ENCODE measurements around the gene TIFAB.

The TIFAB gene

DNA sequence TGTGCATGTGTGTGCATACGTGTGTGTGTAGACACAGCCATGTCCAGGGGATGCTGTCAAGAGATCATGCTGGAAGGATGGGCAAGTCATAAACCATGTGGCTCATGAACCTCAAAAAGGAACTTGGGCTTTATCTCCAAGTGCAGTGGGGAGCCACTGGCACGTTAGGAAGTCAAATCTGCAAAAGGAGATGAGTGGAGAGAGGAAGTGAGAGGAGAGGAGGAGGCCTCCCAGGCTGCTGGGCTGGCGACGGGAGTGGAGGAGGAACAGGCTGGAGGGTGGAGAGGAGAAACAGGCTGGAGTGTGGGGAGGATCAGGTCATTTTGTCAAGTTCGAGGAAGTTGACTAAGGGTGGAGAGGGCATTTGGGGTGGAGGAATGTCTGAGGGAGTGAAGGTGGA lies 29.2 kb upstream of the TIFAB start:
- Histone ChIP-seq H3K4me2 (ENCODE audit: low read length) (no peak overlapping the region), H3K4me1 (ENCODE audit: control insufficient read depth, low read length) (no peaks in the 10 kb centered on the region), H4K20me1 (ENCODE audit: control insufficient read depth, insufficient read depth, low read depth, low read length) (no peaks in the 10 kb centered on the region), H3K27me3 (ENCODE audit: control insufficient read depth, low read length) (0 out of 2 replicates have a peak, but pooled peaks cover 3% of the 10 kb centered on the region), H3F3A (ENCODE audit: control insufficient read depth, insufficient read depth) (no peaks in the 10 kb centered on the region), H3K9me2 (replicated peaks; ENCODE audit: control insufficient read depth, low read length) (no peaks in the 10 kb centered on the region), H3K36me3 (ENCODE audit: control insufficient read depth, low read length) (no peaks in the 10 kb centered on the region), H3K27ac (ENCODE audit: low read depth, low read length) (no peak overlapping the region), H3K9me3 (ENCODE audit: control insufficient read depth, insufficient read depth, low read length) (no peaks in the 10 kb centered on the region), H3K4me3 (ENCODE audit: low read length) (no peak overlapping the region), H3K79me2 (ENCODE audit: control insufficient read depth, low read length) (no peaks in the 10 kb centered on the region)
- TF ChIP-seq EZH2phosphoT487 (IDR thresholded peaks at IDR 0.05; ENCODE audit: borderline replicate concordance, low read length) (no peak), CTCF (IDR thresholded peaks at IDR 0.05; ENCODE audit: low read depth, low read length, poor library complexity, severe bottlenecking) (no peak)

DNA sequence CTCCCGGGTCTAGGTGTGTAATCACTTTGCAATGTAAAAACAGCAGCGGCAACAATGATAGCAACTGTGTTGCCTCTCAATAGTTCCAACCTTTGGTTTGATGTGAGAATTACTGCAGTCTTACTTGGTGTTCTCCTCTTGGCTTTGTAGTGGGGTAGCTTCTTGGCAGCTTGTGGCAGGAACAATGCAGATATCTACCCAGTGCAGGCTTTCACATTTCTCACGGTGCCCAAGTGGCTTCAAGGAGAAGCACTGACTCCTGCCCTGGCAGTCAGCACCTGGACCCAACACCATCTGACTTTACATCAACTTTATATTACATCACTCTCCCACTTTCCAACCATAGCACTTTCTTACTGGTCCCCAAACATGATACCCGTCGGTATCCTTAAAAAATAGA lies 28.4 kb upstream of the TIFAB start:
- Histone ChIP-seq H3K4me3 (ENCODE audit: low read length) (no peak overlapping the region), H3K9me2 (replicated peaks; ENCODE audit: control insufficient read depth, low read length) (no peaks in the 10 kb centered on the region), H3K9me3 (ENCODE audit: control insufficient read depth, insufficient read depth, low read length) (no peaks in the 10 kb centered on the region), H3K79me2 (ENCODE audit: control insufficient read depth, low read length) (no peaks in the 10 kb centered on the region), H3K27me3 (ENCODE audit: control insufficient read depth, low read length) (peaks cover 5% of the 10 kb centered on the region; the same call in 1 of the 2 replicates), H4K20me1 (ENCODE audit: control insufficient read depth, insufficient read depth, low read depth, low read length) (no peaks in the 10 kb centered on the region), H3K27ac (ENCODE audit: low read depth, low read length) (no peak overlapping the region), H3K4me1 (ENCODE audit: control insufficient read depth, low read length) (no peaks in the 10 kb centered on the region), H3K36me3 (ENCODE audit: control insufficient read depth, low read length) (no peaks in the 10 kb centered on the region), H3F3A (ENCODE audit: control insufficient read depth, insufficient read depth) (no peaks in the 10 kb centered on the region), H3K4me2 (ENCODE audit: low read length) (no peak overlapping the region)
- TF ChIP-seq CTCF (IDR thresholded peaks at IDR 0.05; ENCODE audit: low read depth, low read length, poor library complexity, severe bottlenecking) (no peak), EZH2phosphoT487 (IDR thresholded peaks at IDR 0.05; ENCODE audit: borderline replicate concordance, low read length) (no peak)

DNA sequence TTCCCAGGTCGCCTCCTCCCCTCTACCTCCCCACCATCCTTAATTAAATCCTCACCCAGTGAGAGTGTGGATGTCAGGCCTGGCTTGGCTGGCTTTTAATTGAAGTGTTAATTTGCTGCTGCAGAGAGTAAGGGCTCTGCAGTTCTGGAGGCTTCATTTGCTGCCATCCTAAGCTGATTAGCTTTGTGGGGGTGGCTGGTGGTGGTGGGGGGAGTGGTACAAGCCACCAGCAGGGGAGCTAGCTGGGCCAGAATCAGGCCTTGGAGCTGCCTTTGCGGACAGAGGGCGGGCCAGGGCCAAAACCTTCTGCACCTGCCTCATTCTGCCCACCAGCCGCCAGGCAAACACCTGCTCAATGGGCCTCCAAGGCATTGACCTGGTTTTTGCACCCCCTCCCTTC lies 26.8 kb upstream of the TIFAB start:
- no peak overlapping the region for H3K27ac ChIP-seq (ENCODE audit: low read depth, low read length)
- H3K27me3 ChIP-seq (ENCODE audit: control insufficient read depth, low read length): peaks cover 13% of the 10 kb centered on the region
- H3K4me3 ChIP-seq (ENCODE audit: low read length): no peak overlapping the region
- no peaks in the 10 kb centered on the region for H3K9me2 ChIP-seq (replicated peaks; ENCODE audit: control insufficient read depth, low read length)
- no peaks in the 10 kb centered on the region for H3K36me3 ChIP-seq (ENCODE audit: control insufficient read depth, low read length)
- no peaks in the 10 kb centered on the region for H3K79me2 ChIP-seq (ENCODE audit: control insufficient read depth, low read length)
- H3K9me3 ChIP-seq (ENCODE audit: control insufficient read depth, insufficient read depth, low read length): no peaks in the 10 kb centered on the region
- H3K4me2 ChIP-seq (ENCODE audit: low read length): no peak overlapping the region
- H3K4me1 ChIP-seq (ENCODE audit: control insufficient read depth, low read length): no peaks in the 10 kb centered on the region
- TF ChIP-seq CTCF (IDR thresholded peaks at IDR 0.05; ENCODE audit: low read depth, low read length, poor library complexity, severe bottlenecking) (no peak), EZH2phosphoT487 (IDR thresholded peaks at IDR 0.05; ENCODE audit: borderline replicate concordance, low read length) (no peak)
- no peaks in the 10 kb centered on the region for H4K20me1 ChIP-seq (ENCODE audit: control insufficient read depth, insufficient read depth, low read depth, low read length)
- H3F3A ChIP-seq (ENCODE audit: control insufficient read depth, insufficient read depth): no peaks in the 10 kb centered on the region
